SK-N-MC (cell line): ENCODE data around the gene KLK1.
A peak's percentile ranks its signal among the peaks of the same experiment; 100 is the strongest.

Experiments used
- DNase-seq: peaks from one replicate; pipeline ENCODE4 v3.0.0-alpha.2; 2011; ENCODE audit warnings: low read depth, low spot score
- H3K27ac ChIP-seq: fragments of 200-600 bp; sonication (generic); 2 replicates; pipeline ENCODE4 v1.5.1; 2016; ENCODE audit warnings: mixed run types
- H3K36me3 ChIP-seq: fragments of 200-600 bp; sonication (generic); 2 replicates; pipeline ENCODE4 v1.6.1; 2017; ENCODE audit warnings: antibody characterized with exemption, low read length, mixed read lengths; ENCODE audit not compliant: insufficient read depth
- H3K4me3 ChIP-seq: fragments of 200-600 bp; sonication (generic); 2 replicates; pipeline ENCODE4 v1.5.1; 2016
- H3K9ac ChIP-seq: fragments of 200-600 bp; sonication (generic); 2 replicates; pipeline ENCODE4 v1.8.0; 2017; ENCODE audit warnings: mixed run types, mixed read lengths; ENCODE audit not compliant: insufficient read length
- H3K9me3 ChIP-seq: fragments of 200-600 bp; sonication (generic); 2 replicates; pipeline ENCODE4 v1.6.1; 2017; ENCODE audit warnings: low read depth, mild to moderate bottlenecking, antibody characterized with exemption, low read length, moderate library complexity, mixed read lengths
- EZH2 ChIP-seq: fragments of 200-600 bp; sonication (generic); IDR thresholded peaks from one replicate; pipeline ENCODE4 v1.6.1; 2017; ENCODE audit warnings: antibody characterized with exemption
- FOXP2 ChIP-seq: optimal IDR thresholded peaks from 2 replicates; pipeline ENCODE3; 2011; ENCODE audit warnings: mild to moderate bottlenecking, moderate library complexity; ENCODE audit not compliant: insufficient read depth; ENCODE audit errors: extremely low read length, control extremely low read depth
- POLR2AphosphoS5 ChIP-seq: IDR thresholded peaks from 2 replicates; pipeline ENCODE4 v1.6.1; 2012; ENCODE audit warnings: mild to moderate bottlenecking, low read depth, low read length, borderline replicate concordance

The KLK1 gene

DNA sequence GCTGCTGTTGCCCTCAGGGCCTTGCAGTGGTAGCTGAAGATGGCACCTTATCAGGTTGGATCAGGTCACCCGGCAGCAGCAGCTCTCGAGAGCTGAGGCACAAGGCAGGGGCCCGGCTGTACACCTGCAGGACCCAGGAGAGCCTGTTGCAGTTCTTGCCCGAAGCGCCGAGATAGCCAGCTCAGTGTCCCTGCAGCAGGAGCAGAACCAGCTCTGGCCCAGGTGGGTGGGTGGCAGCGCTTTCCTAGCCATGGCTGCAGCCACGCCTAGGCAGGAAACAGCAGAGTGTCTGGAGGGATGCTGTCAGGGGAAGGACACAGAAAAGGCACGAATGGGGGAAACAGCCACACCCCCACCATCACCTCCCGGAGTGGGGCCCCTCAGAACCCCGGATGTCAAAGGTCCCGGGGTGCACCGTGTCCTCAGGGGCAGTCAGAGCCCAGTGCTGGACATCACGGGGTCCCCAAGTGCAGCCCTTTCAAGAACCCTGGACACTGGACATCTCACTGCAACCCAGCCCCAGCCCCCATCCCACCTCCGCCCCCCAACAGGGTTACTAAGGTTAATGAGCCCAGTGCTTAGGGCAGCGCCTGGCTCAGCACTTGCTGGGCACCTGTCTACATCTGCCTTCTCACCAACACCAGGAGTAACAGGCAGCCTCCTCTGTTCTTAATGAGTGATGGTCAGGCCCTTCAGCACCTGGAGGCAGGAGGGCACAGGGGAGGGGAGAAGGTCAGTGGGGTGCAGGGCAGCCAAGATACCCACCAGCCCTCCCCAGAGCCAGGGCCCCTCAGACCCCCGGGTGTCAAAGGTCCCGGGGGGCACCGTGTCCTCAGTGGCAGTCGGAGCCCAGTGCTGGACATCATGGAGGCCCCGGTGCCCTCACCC is 24.7 kb downstream of the KLK1 start:
- TF ChIP-seq FOXP2, result no peak
- no peak for TF ChIP-seq EZH2
- no peak for TF ChIP-seq POLR2AphosphoS5
- Histone ChIP-seq H3K9ac (no peak overlapping the region), H3K4me3 (no peak overlapping the region), H3K36me3 (peaks cover 65% of the 10 kb centered on the region), H3K27ac (no peak overlapping the region), H3K9me3 (no peaks in the 10 kb centered on the region)
- no peak for DNase-seq

DNA sequence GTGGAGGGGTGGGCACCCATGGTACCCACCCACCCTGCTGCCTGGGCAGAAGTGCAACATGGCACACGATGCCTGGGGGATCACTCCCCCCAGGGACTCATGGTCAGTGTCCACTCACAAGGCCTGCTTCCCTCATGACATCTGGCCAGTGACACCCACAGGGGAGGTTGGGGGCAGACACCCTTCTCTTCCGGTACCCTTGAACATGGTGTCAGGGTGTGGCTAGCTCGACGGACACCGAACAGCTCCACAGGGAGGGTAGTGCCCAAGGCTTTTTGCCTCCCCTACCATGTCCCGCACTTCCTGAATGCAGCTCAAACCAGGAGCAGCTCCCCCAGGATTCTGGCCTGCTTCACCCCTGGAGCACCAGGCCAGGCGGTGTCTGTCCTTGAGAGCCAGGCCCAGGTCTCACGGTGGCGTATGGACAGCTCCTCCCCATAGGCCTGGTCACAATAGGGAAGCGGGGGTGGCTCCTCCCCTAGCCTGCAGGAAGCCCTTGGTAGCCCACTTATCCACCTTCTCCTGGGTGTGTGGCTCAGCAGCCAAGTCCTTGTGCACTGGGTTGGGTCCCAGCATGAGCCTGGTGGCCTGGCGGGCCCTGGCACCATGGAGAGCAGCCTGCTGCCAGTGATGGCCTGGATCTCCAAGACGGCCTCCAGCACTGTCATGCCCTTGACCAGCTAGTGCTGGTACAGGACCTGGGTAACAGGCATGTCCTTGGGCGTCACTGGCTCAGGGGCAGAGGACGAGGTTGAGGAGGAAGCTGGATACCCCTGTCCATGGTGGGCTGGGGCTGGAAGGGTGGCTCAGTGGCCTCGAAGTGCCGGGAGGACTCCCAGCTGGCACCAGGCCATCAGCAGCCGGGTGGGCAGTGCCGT is 25.6 kb downstream of the KLK1 start:
- TF ChIP-seq FOXP2, result no peak
- TF ChIP-seq POLR2AphosphoS5, result peak; percentile 40
- TF ChIP-seq EZH2, result no peak
- Histone ChIP-seq H3K36me3 (peaks cover 57% of the 10 kb centered on the region), H3K4me3 (no peak overlapping the region), H3K9me3 (no peaks in the 10 kb centered on the region), H3K9ac (no peak overlapping the region), H3K27ac (0 out of 2 replicates have a peak overlapping the region, but pooled peaks have one; percentile 31)
- DNase-seq, result no peak

DNA sequence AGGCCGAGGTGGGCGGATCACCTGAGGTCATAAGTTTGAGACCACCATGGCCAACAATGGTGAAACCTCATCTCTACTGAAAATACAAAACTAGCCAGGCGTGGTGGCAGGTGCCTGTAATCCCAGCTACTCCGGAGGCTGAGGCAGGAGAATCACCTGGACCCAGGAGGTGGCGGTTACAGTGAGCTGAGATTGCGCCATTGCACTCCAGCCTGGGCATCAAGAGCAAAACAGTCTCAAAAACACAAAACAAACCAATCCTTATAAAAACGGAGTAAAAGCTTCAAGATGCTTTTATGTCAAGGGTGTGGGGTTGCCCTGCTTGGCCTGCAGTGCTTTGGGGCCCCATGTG is 26.2 kb downstream of the KLK1 start:
- no peak overlapping the region for H3K9ac ChIP-seq
- 0 out of 2 replicates have a peak overlapping the region, but pooled peaks have one; percentile 31 for H3K27ac ChIP-seq
- no peak for DNase-seq
- H3K36me3 ChIP-seq, result peaks cover 51% of the 10 kb centered on the region
- no peak overlapping the region for H3K4me3 ChIP-seq
- no peak for TF ChIP-seq POLR2AphosphoS5
- no peak for TF ChIP-seq FOXP2
- no peak for TF ChIP-seq EZH2
- no peaks in the 10 kb centered on the region for H3K9me3 ChIP-seq

DNA sequence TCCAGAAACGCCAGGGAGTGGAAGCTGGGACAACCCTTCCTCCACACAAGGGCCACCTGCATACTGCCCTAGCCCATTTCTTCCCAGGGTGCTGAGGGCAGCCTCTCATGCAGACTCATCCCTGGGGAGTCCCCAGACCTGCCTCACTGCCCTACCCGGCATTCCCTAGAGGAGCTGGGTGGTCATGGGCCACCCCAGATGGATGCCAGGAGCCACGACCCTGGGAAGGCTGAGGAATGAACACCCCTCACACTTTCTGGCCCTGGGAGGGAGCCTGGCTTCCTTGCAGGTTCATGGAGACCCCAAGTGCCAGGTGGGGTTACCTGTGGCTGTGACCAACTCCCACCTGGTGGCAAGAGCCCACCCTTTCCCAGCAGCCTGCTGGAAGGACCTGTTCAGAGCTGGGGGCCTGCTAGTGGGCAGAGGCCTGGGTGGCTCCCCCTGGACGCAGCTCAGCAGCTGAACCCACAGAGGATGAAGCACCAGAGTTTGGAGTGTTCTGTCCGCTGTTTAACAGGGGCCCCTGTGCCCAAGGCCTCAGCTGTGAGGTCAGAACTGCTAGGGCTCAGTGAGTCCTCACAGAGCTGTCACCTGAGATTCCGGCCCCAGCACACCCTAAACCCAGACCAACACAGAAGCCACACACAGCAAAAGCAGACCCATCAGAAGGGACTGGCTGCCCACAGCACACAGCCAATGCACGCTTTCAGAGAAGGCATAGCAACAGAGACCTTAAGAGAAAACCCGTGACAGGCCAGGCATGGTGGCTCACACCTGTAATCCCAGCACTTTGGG is 26.8 kb downstream of the KLK1 start:
- Histone ChIP-seq H3K9me3 (no peaks in the 10 kb centered on the region), H3K36me3 (peaks cover 45% of the 10 kb centered on the region), H3K9ac (no peak overlapping the region), H3K27ac (peak overlapping the region; percentile 62), H3K4me3 (no peak overlapping the region)
- no peak for DNase-seq
- no peak for TF ChIP-seq FOXP2
- peak; percentile 82 for TF ChIP-seq POLR2AphosphoS5

DNA sequence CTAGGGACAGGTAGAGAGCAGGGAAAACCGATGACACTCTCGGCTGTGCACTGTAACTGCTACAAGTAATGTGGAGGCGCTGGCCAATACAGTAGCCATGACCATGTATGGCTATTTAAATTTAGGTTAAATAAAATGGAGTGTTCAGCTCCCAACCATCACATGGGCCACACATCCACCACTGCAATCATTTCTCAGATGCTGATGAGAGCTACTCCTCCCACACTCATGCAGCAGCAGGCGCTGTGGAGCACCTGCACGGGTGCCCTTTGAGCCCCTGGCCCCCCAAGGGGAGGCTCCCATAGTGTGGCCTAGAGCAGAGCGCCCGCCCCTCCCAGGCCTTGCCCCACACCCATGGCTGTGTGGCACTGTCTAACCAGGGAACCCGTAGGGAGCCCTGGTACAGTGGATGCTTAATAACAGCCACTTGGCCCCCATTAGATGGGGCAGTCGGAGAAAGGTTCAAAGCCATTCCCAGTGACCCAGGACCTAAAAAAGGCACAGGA is 27.4 kb downstream of the KLK1 start:
- no peak for TF ChIP-seq FOXP2
- no peak for TF ChIP-seq EZH2
- no peak for TF ChIP-seq POLR2AphosphoS5
- Histone ChIP-seq H3K9ac (no peak overlapping the region), H3K4me3 (no peak overlapping the region), H3K36me3 (peaks cover 41% of the 10 kb centered on the region), H3K27ac (peak overlapping the region; percentile 62; the same call in 1 of the 2 replicates), H3K9me3 (no peaks in the 10 kb centered on the region)
- DNase-seq, result no peak

DNA sequence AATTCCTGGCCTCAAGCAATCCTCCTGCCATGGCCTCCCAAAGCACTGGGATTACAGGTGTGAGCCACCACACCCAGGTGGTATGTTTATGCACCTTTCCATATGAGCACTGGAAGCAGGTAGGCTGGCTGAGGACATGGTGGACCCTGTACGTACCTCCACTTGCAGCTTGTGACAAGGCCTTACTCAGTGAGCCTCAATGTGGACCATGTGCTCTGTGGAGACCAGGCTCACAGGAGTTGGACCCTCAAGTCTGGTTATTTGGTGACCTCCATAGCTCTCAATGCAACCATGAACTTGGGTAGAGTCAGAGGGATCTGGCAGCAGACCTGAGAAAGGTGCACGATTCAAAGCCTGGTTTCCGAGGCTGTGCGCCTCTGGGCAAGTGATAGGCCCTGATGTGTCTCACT is 27.9 kb downstream of the KLK1 start:
- peak overlapping the region; percentile 47; the same call in 1 of the 2 replicates for H3K27ac ChIP-seq
- peaks cover 36% of the 10 kb centered on the region for H3K36me3 ChIP-seq

DNA sequence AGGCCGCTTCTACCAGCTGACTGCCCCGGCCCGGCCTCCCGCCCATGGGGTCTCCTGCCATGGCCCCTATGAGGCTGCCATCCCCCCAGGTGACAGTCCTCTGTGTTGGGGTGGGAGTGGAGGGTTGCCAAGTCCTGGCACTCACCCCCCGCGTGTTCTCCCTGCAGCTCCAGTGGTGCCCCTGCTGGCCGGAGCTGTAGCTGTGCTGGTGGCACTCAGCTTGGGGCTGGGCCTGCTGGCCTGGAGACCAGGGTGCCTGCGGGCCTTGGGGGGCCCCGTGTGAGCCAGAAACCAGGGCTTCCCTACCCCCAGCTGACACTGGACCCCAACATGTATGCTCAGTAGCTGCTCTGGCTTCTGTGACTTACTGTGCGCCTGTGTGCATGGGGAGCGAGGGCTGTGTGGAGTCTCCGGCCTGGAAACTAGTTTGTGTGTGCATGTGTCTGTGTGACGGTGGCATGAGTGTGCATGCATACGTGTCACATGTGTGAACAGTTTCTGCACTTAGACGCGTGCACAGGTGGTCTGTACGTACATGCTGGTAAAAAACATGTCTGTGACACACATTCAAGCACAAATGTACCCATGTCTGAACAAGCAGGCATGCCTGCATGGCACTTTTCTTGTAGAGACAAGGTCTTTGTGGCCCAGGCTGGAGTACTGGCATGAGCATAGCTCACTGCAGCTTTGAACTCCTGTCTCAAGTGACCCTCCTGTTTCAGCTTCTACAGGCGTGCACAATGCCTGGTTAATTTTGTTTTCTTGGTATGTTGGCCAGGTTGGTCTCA is 28.5 kb downstream of the KLK1 start:
- H3K9ac ChIP-seq, result no peak overlapping the region
- H3K27ac ChIP-seq, result peak overlapping the region; percentile 47; the same call in 1 of the 2 replicates
- no peaks in the 10 kb centered on the region for H3K9me3 ChIP-seq
- H3K4me3 ChIP-seq, result no peak overlapping the region
- no peak for DNase-seq
- TF ChIP-seq FOXP2 (no peak), EZH2 (no peak), POLR2AphosphoS5 (peak; percentile 87)
- peaks cover 30% of the 10 kb centered on the region for H3K36me3 ChIP-seq

More for the DNA sequence above, 27.9 kb downstream of the KLK1 start:
- no peak for DNase-seq
- no peak overlapping the region for H3K4me3 ChIP-seq
- no peak overlapping the region for H3K9ac ChIP-seq
- no peaks in the 10 kb centered on the region for H3K9me3 ChIP-seq
- TF ChIP-seq FOXP2, result no peak
